Testis (tissue), 2 donors: ENCODE results near the gene STAG1.

Experiments
- CTCF ChIP-seq, 3 experiments: fragments of 450-650 bp in 2 of 3; fragments of 200-600 bp in 1 of 3; sonication (generic) in 1 of 3; IDR thresholded peaks; one replicate each; pipeline ENCODE4 v1.5.1; 2016 to 2019; ENCODE audit warnings: antibody characterized with exemption in 3 of 3, mild to moderate bottlenecking in 2 of 3, moderate library complexity in 1 of 3
- POLR2A ChIP-seq: fragments of 450-650 bp; IDR thresholded peaks from one replicate; pipeline ENCODE4 v1.6.1; 2017; ENCODE audit warnings: antibody characterized with exemption, mild to moderate bottlenecking, moderate library complexity

- no peak for TF ChIP-seq CTCF (IDR thresholded peaks at IDR 0.05)
- TF ChIP-seq POLR2A: no peak
Measured at GRCh38 chr3:136745916-136746315, 6.3 kb downstream of the STAG1 start.
